IgD-negative memory B cell (primary cell): Measurements from ENCODE around the gene HOXC5. TPM values are rescaled to one million over a fixed set of nuclear protein-coding genes. Genes with fewer than 3 reads are reported as not detected.
A peak's percentile ranks its signal among the peaks of the same experiment; 100 is the strongest.

Source experiments
- H3K27ac Mint-ChIP-seq, 3 donors: one replicate each; pipeline ENCODE4 v1.8.0; 2020 to 2022; ENCODE audit warnings: mild to moderate bottlenecking in 3 of 3, mixed read lengths in 3 of 3, moderate library complexity in 1 of 3
- H3K27me3 Mint-ChIP-seq: one replicate; pipeline ENCODE4 v1.8.0; 2021; ENCODE audit warnings: mixed read lengths
- H3K36me3 Mint-ChIP-seq: one replicate; pipeline ENCODE4 v1.8.0; 2020; ENCODE audit warnings: mild to moderate bottlenecking, mixed read lengths
- H3K4me1 Mint-ChIP-seq, 3 donors: one replicate each; pipeline ENCODE4 v1.8.0; 2020 to 2022; ENCODE audit warnings: mixed read lengths in 3 of 3, mild to moderate bottlenecking in 1 of 3
- H3K4me3 Mint-ChIP-seq, 4 donors: one replicate each; pipeline ENCODE4 v1.8.0; 2020 to 2022; ENCODE audit warnings: mild to moderate bottlenecking in 4 of 4, mixed read lengths in 4 of 4, moderate library complexity in 3 of 4
- H3K9me3 Mint-ChIP-seq, 3 donors: one replicate each; pipeline ENCODE4 v1.8.0; 2020 to 2021; ENCODE audit warnings: mixed read lengths in 3 of 3, mild to moderate bottlenecking in 1 of 3
- polyA plus RNA-seq: library from polyadenylated mRNA; unstranded; fragments of 300-500 nt; fragmentation: Illumina TruSeq; gene quantifications from one replicate; pipeline ENCODE4 v1.2.3, GENCODE V29; 2021

Gene HOXC5
- polyA plus RNA-seq, 1 donor from 2014 or later, result not detected

GRCh38 chr12:54000116-54001114, 32.4 kb upstream of the HOXC5 start, which contains the start of gene HOXC9:
HOXC9 (plus strand) TSS chr12:54000161; CDS start chr12:54000189, 28 bp downstream.
- H3K9me3 Mint-ChIP-seq, result no peaks in the 10 kb centered on the region
- H3K36me3 Mint-ChIP-seq, result peaks cover 1% of the 10 kb centered on the region
- peaks cover 66% of the 10 kb centered on the region for H3K27me3 Mint-ChIP-seq
- H3K27ac Mint-ChIP-seq, result peak within 1 kb of the TSS; percentile 59 to 81 (median 62)
- H3K4me1 Mint-ChIP-seq, result peaks cover 3 to 6% (median 6%) of the 10 kb centered on the region in 3 donors
- peak within 1 kb of the TSS in 3 of 4 donors; percentile 28 to 88 (median 70) for H3K4me3 Mint-ChIP-seq

DNA sequence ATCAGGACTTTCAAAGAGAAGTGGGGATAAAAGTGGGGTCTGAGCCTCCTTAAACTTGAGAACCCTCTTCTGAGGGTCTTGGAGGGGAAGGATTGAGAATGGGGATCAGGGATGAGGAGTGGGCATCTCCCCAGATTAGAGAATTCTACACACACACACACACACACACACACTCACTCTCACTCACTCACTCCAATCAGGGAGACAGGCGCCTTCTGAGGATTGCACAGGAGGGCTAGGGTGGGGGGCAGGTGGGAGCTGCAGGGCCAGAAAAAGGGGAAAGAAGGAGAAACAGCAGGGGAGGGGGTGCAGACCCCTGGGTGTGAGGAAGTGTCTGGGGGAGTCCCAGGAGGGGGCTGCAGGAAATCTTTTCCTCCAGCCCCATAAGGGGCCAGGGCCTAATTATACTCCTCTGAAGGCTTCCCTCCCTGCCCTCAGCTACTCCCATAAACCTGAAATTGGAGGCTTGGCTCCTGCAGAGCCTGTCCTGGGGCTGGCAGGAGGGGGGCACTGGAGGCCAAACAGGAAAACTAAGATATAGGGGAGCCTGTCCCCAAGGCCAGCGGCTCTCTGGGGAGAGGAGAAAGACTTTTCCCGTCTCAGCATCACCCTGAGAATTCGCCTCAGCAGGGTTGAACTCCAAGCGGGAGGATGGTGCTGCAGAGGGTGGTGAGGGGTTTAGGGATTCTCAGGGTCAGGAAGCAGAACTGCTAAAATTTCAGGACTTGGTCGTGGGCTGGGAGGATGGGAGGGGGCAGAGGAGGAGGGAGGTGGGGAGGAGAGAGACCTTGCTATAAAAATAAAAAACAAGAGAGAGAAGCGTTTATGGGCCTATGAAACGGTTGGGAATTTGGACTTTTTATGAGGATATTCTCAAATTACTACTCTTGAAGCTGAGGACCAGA, 31.3 kb upstream of the HOXC5 start:
- peaks cover 5 to 14% (median 10%) of the 10 kb centered on the region in 3 donors for H3K4me1 Mint-ChIP-seq
- peaks cover 1% of the 10 kb centered on the region for H3K36me3 Mint-ChIP-seq
- peak overlapping the region; percentile 78 to 82 (median 81) for H3K27ac Mint-ChIP-seq

GRCh38 chr12:54002278-54002914, 30.5 kb upstream of the HOXC5 start:
- Mint-ChIP-seq H3K9me3 (no peaks in the 10 kb centered on the region), H3K27ac (peak overlapping the region; percentile 60 to 82 (median 81)), H3K36me3 (no peaks in the 10 kb centered on the region), H3K4me1 (peaks cover 4 to 13% (median 7%) of the 10 kb centered on the region in 3 donors), H3K27me3 (peaks cover 74% of the 10 kb centered on the region), H3K4me3 (peak overlapping the region in 2 of 4 donors; percentile 66 to 76)

More for the DNA sequence above, 31.3 kb upstream of the HOXC5 start:
- H3K4me3 Mint-ChIP-seq, result peak overlapping the region in 3 of 4 donors; percentile 51 to 66 (median 60)
- peaks cover 70% of the 10 kb centered on the region for H3K27me3 Mint-ChIP-seq
- H3K9me3 Mint-ChIP-seq, result no peaks in the 10 kb centered on the region

GRCh38 chr12:54002915-54003389, 29.9 kb upstream of the HOXC5 start:
- no peaks in the 10 kb centered on the region for H3K36me3 Mint-ChIP-seq
- H3K4me3 Mint-ChIP-seq, result peak overlapping the region in 1 of 4 donors; percentile 66
- H3K4me1 Mint-ChIP-seq, result peaks cover 4 to 16% (median 5%) of the 10 kb centered on the region in 3 donors
- no peaks in the 10 kb centered on the region for H3K9me3 Mint-ChIP-seq
- H3K27me3 Mint-ChIP-seq, result peaks cover 74% of the 10 kb centered on the region
- H3K27ac Mint-ChIP-seq, result peak overlapping the region; percentile 35 to 81 (median 46)

GRCh38 chr12:54003625-54004024, 29.2 kb upstream of the HOXC5 start:
- Mint-ChIP-seq H3K27ac (peak overlapping the region; percentile 35 to 89 (median 81)), H3K4me1 (peaks cover 4 to 16% (median 5%) of the 10 kb centered on the region in 3 donors), H3K9me3 (no peaks in the 10 kb centered on the region), H3K36me3 (no peaks in the 10 kb centered on the region), H3K4me3 (peak overlapping the region in 3 of 4 donors; percentile 55 to 77 (median 66)), H3K27me3 (peaks cover 74% of the 10 kb centered on the region)

DNA sequence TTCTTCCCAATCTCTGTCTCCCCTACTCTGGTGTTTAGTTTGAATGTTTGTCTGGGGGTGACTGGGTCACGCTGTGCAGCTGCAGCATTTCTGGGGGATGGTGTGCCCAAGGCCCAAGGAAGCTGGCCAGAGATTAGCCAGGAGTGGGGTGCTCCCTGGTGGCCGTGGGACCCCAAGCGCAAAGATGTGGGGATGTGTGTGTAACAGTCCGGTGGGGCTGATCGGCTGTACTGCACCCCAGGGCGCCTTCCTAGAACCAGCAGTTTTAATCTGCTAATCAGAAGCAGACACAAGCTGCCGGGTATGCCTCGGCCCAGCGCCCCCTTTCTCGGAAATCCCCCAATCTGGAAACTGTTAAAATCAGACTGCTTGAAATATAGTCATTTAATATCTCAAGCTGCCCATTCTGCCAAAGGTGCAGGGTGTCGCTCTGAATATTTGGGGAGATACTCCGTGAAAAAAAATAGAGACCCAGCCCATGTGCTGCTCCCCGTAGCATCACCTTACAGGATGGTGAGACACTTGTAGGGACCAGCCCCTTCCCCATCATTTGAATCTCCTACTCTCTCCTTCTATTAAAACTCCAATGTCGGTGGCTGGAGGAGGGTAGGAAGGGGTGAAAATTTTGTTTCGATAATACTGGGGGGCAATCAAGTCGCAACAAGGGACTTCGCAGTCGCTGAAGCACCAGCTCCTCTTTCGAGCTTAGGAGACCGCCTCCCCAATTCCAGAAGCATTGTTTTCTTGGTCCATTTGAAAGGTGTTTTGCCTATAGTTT, 28.6 kb upstream of the HOXC5 start:
- Mint-ChIP-seq H3K27me3 (peaks cover 74% of the 10 kb centered on the region), H3K4me1 (peaks cover 6 to 17% (median 6%) of the 10 kb centered on the region in 3 donors), H3K4me3 (no peak overlapping the region), H3K9me3 (peaks cover 0 to 1% (median 0%) of the 10 kb centered on the region in 3 donors), H3K36me3 (no peaks in the 10 kb centered on the region), H3K27ac (peak overlapping the region; percentile 81 to 89 (median 85))

DNA sequence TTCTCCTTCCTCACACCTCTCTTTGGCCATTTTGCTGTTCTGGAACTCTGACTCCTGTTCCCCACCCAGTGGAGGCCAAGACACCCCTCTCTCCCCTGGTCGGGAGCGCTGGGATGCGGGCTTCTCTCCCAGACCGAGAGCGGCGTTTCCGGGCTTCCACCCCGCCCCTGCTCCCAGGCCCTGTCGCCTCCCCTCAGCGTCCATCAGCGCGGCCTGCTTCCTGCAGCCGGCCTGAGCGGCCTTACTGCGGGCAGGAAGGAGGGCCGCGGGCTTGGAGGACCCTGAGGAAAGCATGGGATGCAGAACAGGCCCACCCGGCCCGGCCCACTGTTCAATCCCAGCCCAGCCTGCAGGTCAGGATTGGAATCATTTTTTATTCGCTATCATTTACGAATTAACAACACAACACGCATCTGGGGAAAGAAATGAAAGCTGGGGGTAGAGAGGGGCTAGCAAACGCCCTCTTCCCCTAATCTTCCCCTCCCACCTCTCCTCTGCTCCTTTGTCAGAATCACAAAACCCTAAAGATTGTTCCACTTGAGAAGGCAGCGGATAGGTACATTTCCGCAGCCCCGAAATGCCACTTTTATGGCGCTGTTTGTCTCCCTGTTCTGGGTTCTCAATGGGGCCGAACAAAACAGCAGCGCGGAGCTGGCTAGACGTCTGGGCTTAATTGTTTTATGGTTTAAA, 27.9 kb upstream of the HOXC5 start:
- Mint-ChIP-seq H3K27ac (peak overlapping the region; percentile 84 to 97 (median 85)), H3K4me1 (peaks cover 8 to 20% (median 9%) of the 10 kb centered on the region in 3 donors), H3K9me3 (peaks cover 0 to 4% (median 0%) of the 10 kb centered on the region in 3 donors), H3K4me3 (peak overlapping the region in 1 of 4 donors; percentile 94), H3K27me3 (peaks cover 80% of the 10 kb centered on the region), H3K36me3 (no peaks in the 10 kb centered on the region)

DNA sequence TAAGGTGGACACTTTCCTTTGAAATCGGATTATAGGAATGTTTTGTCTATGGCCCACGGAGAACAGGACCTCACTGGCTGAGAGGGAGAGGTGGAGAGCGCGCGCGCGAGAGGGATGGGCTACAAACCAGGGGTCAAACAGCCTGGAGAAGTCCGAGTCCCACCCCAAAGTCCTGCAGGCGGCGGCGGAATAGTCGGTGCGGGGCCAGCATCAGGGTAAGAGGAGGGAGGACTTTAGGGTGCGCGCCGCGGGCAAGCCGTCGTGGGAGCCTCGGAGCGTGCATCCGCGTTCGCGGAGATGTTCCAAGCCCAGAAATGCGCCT, 27.4 kb upstream of the HOXC5 start:
- H3K27ac Mint-ChIP-seq, result peak overlapping the region; percentile 84 to 97 (median 85)
- H3K36me3 Mint-ChIP-seq, result no peaks in the 10 kb centered on the region
- peak overlapping the region in 2 of 4 donors; percentile 92 to 94 for H3K4me3 Mint-ChIP-seq
- peaks cover 0 to 4% (median 0%) of the 10 kb centered on the region in 3 donors for H3K9me3 Mint-ChIP-seq
- peaks cover 8 to 24% (median 9%) of the 10 kb centered on the region in 3 donors for H3K4me1 Mint-ChIP-seq
- peaks cover 80% of the 10 kb centered on the region for H3K27me3 Mint-ChIP-seq

GRCh38 chr12:54005853-54006558, 26.8 kb upstream of the HOXC5 start:
- Mint-ChIP-seq H3K9me3 (peaks cover 0 to 4% (median 0%) of the 10 kb centered on the region in 3 donors), H3K27ac (peak overlapping the region; percentile 84 to 97 (median 85)), H3K4me1 (peaks cover 9 to 26% (median 9%) of the 10 kb centered on the region in 3 donors), H3K27me3 (peaks cover 79% of the 10 kb centered on the region), H3K4me3 (peak overlapping the region; percentile 73 to 94 (median 93)), H3K36me3 (no peaks in the 10 kb centered on the region)

DNA sequence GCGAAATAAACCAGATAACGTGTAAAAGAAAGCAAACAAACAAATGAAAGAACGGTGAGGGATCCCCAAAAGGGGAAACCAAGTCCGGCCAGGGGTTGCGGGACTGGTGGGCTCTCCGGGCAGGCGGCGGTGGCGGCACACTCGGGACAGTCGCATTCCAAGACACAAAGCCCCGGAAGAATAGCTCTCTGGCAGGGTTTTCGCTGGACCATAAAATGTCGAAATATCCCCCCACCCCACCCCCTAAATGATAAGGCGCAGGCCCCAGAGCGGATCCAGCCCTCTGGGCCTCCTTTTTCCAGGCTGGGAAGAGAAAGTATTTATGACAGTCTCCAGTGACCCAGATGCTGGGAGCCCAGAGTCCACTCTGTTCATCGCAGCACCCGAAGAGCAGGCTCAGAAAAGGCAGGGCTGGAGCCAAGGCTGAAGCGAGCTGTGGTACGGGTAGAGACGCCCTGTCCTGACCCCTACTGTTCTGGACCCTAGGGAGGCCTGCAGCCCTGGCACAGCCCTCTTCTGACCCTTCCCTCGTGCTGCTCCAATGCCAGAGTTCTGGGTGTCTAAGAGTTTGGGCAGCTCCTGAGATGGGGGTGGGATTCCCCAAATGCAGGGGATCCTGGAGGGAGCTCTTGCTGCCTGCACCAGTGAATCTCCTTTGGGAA, 26.2 kb upstream of the HOXC5 start:
- Mint-ChIP-seq H3K4me1 (peaks cover 9 to 32% (median 15%) of the 10 kb centered on the region in 3 donors), H3K36me3 (peaks cover 1% of the 10 kb centered on the region), H3K4me3 (peak overlapping the region; percentile 73 to 94 (median 93)), H3K27me3 (peaks cover 81% of the 10 kb centered on the region), H3K9me3 (peaks cover 0 to 4% (median 0%) of the 10 kb centered on the region in 3 donors), H3K27ac (peak overlapping the region in 2 of 3 donors; percentile 84 to 97)

GRCh38 chr12:54007538-54008259, 25.2 kb upstream of the HOXC5 start:
- peak overlapping the region in 2 of 4 donors; percentile 52 to 94 for H3K4me3 Mint-ChIP-seq
- peaks cover 9 to 38% (median 15%) of the 10 kb centered on the region in 3 donors for H3K4me1 Mint-ChIP-seq

More at GRCh38 chr12:54007538-54008259, 25.2 kb upstream of the HOXC5 start:
- Mint-ChIP-seq H3K27me3 (peaks cover 75% of the 10 kb centered on the region), H3K9me3 (peaks cover 0 to 4% (median 0%) of the 10 kb centered on the region in 3 donors), H3K36me3 (peaks cover 1% of the 10 kb centered on the region), H3K27ac (peak overlapping the region; percentile 78 to 97 (median 80))
